Neural cell (in vitro differentiated cells): ENCODE measurements around the gene HSD3B1. TPM values are rescaled to one million over a fixed set of nuclear protein-coding genes. Genes with fewer than 3 reads are reported as not detected.

ENCODE experiments used
- H2AFZ ChIP-seq: fragments of 200-600, 300-800 bp; sonication (generic), shearing (Covaris generic); 2 replicates; pipeline ENCODE4 v1.6.0; 2014; ENCODE audit warnings: low read depth, mild to moderate bottlenecking, antibody characterized with exemption, low read length, moderate library complexity
- H3F3A ChIP-seq: fragments of 200-600 bp; shearing (Covaris generic); 2 replicates; pipeline ENCODE4 v1.6.1; 2016; ENCODE audit warnings: mild to moderate bottlenecking, moderate library complexity, mixed read lengths, antibody characterized with exemption, low read length; ENCODE audit not compliant: insufficient read depth, poor library complexity, severe bottlenecking
- H3K27ac ChIP-seq: fragments of 200-600, 300-800 bp; sonication (generic), shearing (Covaris generic); 2 replicates; pipeline ENCODE4 v1.5.1; 2014; ENCODE audit warnings: mild to moderate bottlenecking, low read length, moderate library complexity
- H3K27me3 ChIP-seq: fragments of 300-800, 200-600 bp; sonication (generic), shearing (Covaris generic); 2 replicates; pipeline ENCODE4 v1.6.0; 2014; ENCODE audit warnings: mild to moderate bottlenecking, low read depth, low read length, moderate library complexity; ENCODE audit not compliant: insufficient read depth
- H3K36me3 ChIP-seq: fragments of 300-800, 200-600 bp; sonication (generic), shearing (Covaris generic); 2 replicates; pipeline ENCODE4 v1.5.1; 2014; ENCODE audit warnings: mild to moderate bottlenecking, antibody characterized with exemption, low read length, moderate library complexity; ENCODE audit not compliant: insufficient read depth
- H3K4me2 ChIP-seq: fragments of 300-800, 200-600 bp; sonication (generic), shearing (Covaris generic); 2 replicates; pipeline ENCODE4 v1.6.0; 2014; ENCODE audit warnings: mild to moderate bottlenecking, low read length
- H3K4me3 ChIP-seq: fragments of 300-800, 200-600 bp; sonication (generic), shearing (Covaris generic); 2 replicates; pipeline ENCODE4 v1.5.1; 2014; ENCODE audit warnings: mild to moderate bottlenecking, low read length, moderate library complexity
- H3K79me2 ChIP-seq: fragments of 200-600 bp; shearing (Covaris generic); replicated peaks from 2 replicates; pipeline ENCODE4 v1.6.0; 2014; ENCODE audit warnings: mild to moderate bottlenecking, low read length, moderate library complexity; ENCODE audit not compliant: insufficient read depth
- H3K9ac ChIP-seq: fragments of 300-800, 200-600 bp; sonication (generic), shearing (Covaris generic); 2 replicates; pipeline ENCODE4 v1.6.1; 2016; ENCODE audit warnings: mild to moderate bottlenecking, low read length, mixed read lengths
- H3K9me2 ChIP-seq: fragments of 200-600 bp; shearing (Covaris generic); 2 replicates; pipeline ENCODE4 v1.6.1; 2016; ENCODE audit warnings: mild to moderate bottlenecking, low read length, mixed read lengths; ENCODE audit not compliant: insufficient read depth
- H3K9me3 ChIP-seq: fragments of 200-600, 300-800 bp; sonication (generic), shearing (Covaris generic); 2 replicates; pipeline ENCODE4 v1.6.1; 2016; ENCODE audit warnings: mild to moderate bottlenecking, mixed run types, low read length, moderate library complexity, mixed read lengths
- H4K20me1 ChIP-seq: fragments of 200-600 bp; shearing (Covaris generic); 2 replicates; pipeline ENCODE4 v1.6.1; 2016; ENCODE audit warnings: mild to moderate bottlenecking, mixed run types; ENCODE audit not compliant: insufficient read depth
- CTCF ChIP-seq: fragments of 450-650 bp; IDR thresholded peaks from 2 replicates; pipeline ENCODE4 v1.5.1; 2014; ENCODE audit warnings: antibody characterized with exemption, mild to moderate bottlenecking, moderate library complexity; ENCODE audit not compliant: poor library complexity, severe bottlenecking
- EP300 ChIP-seq: fragments of 450-650 bp; conservative IDR thresholded peaks from 2 replicates; pipeline ENCODE4 v1.6.1; 2014; ENCODE audit warnings: antibody characterized with exemption, mild to moderate bottlenecking, moderate library complexity; ENCODE audit not compliant: poor library complexity, severe bottlenecking
- EZH2 ChIP-seq: fragments of 200-600, 300-800 bp; shearing (Covaris generic), sonication (generic); IDR thresholded peaks from 2 replicates; pipeline ENCODE4 v1.6.1; 2014; ENCODE audit warnings: antibody characterized with exemption, low read length, borderline replicate concordance, mild to moderate bottlenecking; ENCODE audit not compliant: insufficient read depth, poor library complexity, severe bottlenecking
- MXI1 ChIP-seq: fragments of 450-650 bp; conservative IDR thresholded peaks from 2 replicates; pipeline ENCODE4 v1.6.1; 2014; ENCODE audit warnings: antibody characterized with exemption, mild to moderate bottlenecking; ENCODE audit not compliant: poor library complexity, severe bottlenecking
- POLR2AphosphoS5 ChIP-seq: IDR thresholded peaks from 2 replicates; pipeline ENCODE4 v1.6.1; 2012
- RAD21 ChIP-seq: fragments of 450-650 bp; conservative IDR thresholded peaks from 2 replicates; pipeline ENCODE4 v1.6.1; 2014; ENCODE audit warnings: antibody characterized with exemption, mild to moderate bottlenecking, moderate library complexity
- REST ChIP-seq: IDR thresholded peaks from 2 replicates; pipeline ENCODE4 v1.6.1; 2012; ENCODE audit warnings: borderline replicate concordance
- SMC3 ChIP-seq: fragments of 450-650 bp; conservative IDR thresholded peaks from 2 replicates; pipeline ENCODE4 v1.6.1; 2014; ENCODE audit warnings: antibody characterized with exemption, mild to moderate bottlenecking, moderate library complexity; ENCODE audit not compliant: poor library complexity
- TAF1 ChIP-seq: IDR thresholded peaks from 2 replicates; pipeline ENCODE4 v1.6.1; 2012; ENCODE audit warnings: low read depth
- polyA plus RNA-seq: library from polyadenylated mRNA; depleted of rRNA; stranded (reverse); fragments of >200 nt; gene quantifications from 2 replicates; pipeline ENCODE4 v1.2.3, GENCODE V29; 2014

The HSD3B1 gene
- polyA plus RNA-seq, 1 donor from 2014 or later = not detected

- H3K27ac ChIP-seq = no peak overlapping the region
- H3K36me3 ChIP-seq = no peaks in the 10 kb centered on the region
- no peak overlapping the region for H3K9ac ChIP-seq
- no peak overlapping the region for H2AFZ ChIP-seq
- no peaks in the 10 kb centered on the region for H4K20me1 ChIP-seq
- H3K9me2 ChIP-seq = no peaks in the 10 kb centered on the region
- H3K4me2 ChIP-seq = no peak overlapping the region
- H3K27me3 ChIP-seq = no peaks in the 10 kb centered on the region
- TF ChIP-seq SMC3 = no peak
- H3K9me3 ChIP-seq = no peaks in the 10 kb centered on the region
- H3K79me2 ChIP-seq = no peaks in the 10 kb centered on the region
- no peaks in the 10 kb centered on the region for H3F3A ChIP-seq
- H3K4me3 ChIP-seq = no peak overlapping the region
These were observed 32.6 kb downstream of the HSD3B1 start for GRCh38 chr1:119539636-119540035.

- H3K9ac ChIP-seq = no peak overlapping the region
- H3K9me2 ChIP-seq = no peaks in the 10 kb centered on the region
- no peaks in the 10 kb centered on the region for H3K27me3 ChIP-seq
- no peak overlapping the region for H3K4me3 ChIP-seq
- no peaks in the 10 kb centered on the region for H3K36me3 ChIP-seq
- no peaks in the 10 kb centered on the region for H3F3A ChIP-seq
- H3K4me2 ChIP-seq = no peak overlapping the region
- H3K79me2 ChIP-seq = no peaks in the 10 kb centered on the region
- no peak overlapping the region for H3K27ac ChIP-seq
- no peak overlapping the region for H2AFZ ChIP-seq
- H4K20me1 ChIP-seq = no peaks in the 10 kb centered on the region
- TF ChIP-seq EP300 (no peak), TAF1 (no peak), EZH2 (no peak), SMC3 (no peak), CTCF (no peak), MXI1 (no peak), RAD21 (no peak), REST (no peak), POLR2AphosphoS5 (no peak)
- no peaks in the 10 kb centered on the region for H3K9me3 ChIP-seq
These were observed 34.4 kb downstream of the HSD3B1 start for GRCh38 chr1:119541389-119541788.

GRCh38 chr1:119542492-119542946 is 35.5 kb downstream of the HSD3B1 start:
- Histone ChIP-seq H2AFZ (no peak overlapping the region), H4K20me1 (no peaks in the 10 kb centered on the region), H3K27ac (no peak overlapping the region), H3K9me3 (no peaks in the 10 kb centered on the region), H3K36me3 (no peaks in the 10 kb centered on the region), H3K27me3 (no peaks in the 10 kb centered on the region), H3K79me2 (no peaks in the 10 kb centered on the region), H3K9me2 (no peaks in the 10 kb centered on the region), H3F3A (no peaks in the 10 kb centered on the region), H3K4me3 (no peak overlapping the region), H3K4me2 (no peak overlapping the region), H3K9ac (no peak overlapping the region)
- TF ChIP-seq REST = no peak
- TF ChIP-seq CTCF = no peak
- TF ChIP-seq MXI1 = no peak
- no peak for TF ChIP-seq EP300
- TF ChIP-seq SMC3 = no peak
- no peak for TF ChIP-seq TAF1
- no peak for TF ChIP-seq POLR2AphosphoS5
- no peak for TF ChIP-seq EZH2
- no peak for TF ChIP-seq RAD21
